AG08396 (cell line): ENCODE results near the gene ACP6.

Source experiments
- DNase-seq: peaks from one replicate; pipeline ENCODE4 v3.0.0; 2012; ENCODE audit warnings: low spot score, mixed read lengths

Gene ACP6

GRCh38 chr1:147651466-147651865 is 18.9 kb downstream of the ACP6 start:
- DNase-seq = no peak

GRCh38 chr1:147648933-147649332 is 21.4 kb downstream of the ACP6 start:
- no peak for DNase-seq

- DNase-seq = no peak
Measured at GRCh38 chr1:147647796-147648633, 22.3 kb downstream of the ACP6 start.

- DNase-seq = no peak
Measured at GRCh38 chr1:147643974-147644373, 26.4 kb downstream of the ACP6 start.

DNA sequence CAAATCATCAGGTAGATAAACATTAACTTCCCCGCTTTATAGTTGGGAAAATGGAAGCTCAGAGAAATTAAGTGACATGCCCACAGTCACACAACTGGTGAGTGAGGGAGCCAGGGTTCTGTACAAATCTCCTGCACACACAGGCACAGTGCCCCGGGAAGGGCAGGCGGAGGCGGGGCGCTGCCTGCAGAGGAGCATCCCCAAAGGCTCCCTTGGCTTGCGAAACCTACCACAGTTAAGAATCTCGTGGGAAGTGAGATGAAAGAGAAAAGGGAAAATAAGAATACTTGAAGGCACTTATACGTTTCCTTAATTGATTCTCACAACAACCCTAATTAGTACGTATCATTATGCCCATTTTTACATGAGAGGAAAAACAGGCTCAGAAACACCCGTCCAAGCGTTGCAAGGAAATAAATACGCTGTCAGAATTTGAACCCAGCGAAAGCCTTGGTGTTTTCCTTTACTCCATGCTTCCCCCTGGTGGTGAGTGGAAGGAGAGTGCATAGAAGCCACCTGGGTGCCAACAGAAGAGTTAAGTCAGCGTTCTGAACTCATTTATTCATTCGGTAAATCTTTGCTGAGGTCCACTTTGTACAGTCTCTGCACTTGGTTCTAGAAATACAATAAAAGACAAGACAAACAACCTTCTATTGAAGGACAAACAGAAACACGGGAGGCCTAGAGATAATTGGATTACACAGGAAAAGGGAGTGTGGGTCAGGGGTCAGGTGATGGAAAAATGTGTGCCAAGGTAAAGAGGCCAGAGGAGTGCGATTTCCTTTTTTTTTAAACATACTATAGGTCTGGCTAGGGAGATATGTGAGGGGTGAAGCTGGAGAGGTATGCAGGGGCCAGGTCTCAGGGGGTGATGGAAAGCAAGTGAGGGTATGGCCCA is 28.4 kb downstream of the ACP6 start:
- DNase-seq = peak; percentile 43

DNA sequence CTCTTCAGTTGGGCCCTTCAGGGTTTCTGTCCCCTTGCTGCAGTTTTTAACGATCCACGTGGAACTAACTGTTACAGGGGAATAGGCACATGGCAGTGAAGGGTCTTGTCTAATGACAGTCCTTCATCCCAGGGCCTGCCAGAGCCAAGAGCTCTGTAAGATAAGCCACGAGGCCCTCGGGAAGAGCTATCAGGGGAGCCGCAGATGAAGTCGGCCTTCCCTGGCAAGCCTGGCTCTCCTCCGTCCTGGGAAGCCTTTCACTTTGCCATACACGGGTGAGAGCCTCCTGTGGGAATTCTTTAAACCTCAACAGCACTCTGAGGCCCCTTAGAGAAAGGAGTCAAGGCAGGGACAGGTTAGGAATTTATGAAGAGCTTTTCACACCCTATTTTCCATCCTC is 29.0 kb downstream of the ACP6 start:
- no peak for DNase-seq

GRCh38 chr1:147640553-147641165 is 29.7 kb downstream of the ACP6 start:
- peak; percentile 87 for DNase-seq

DNA sequence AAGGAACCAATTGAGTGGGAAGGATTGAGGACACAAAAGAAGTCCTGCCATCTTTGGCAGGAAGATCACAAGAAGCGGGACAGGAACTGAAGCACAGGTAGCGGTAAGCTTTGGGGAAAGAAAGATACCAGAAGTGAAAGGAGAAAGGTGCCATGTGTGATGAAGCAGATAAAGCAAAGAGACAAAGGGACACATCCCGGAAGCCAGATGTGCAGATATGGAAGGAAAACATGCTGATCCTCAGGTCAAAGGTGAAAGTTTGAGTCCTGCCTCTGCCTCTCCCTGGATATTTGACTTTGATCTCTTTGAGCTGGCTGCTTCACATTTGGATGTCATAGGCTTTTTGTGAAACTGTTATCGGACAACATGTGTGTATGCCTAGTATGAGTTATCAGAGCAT is 34.0 kb downstream of the ACP6 start:
- no peak for DNase-seq

GRCh38 chr1:147635342-147635741 is 35.0 kb downstream of the ACP6 start:
- DNase-seq = no peak

GRCh38 chr1:147634645-147635044 is 35.7 kb downstream of the ACP6 start:
- DNase-seq = no peak

GRCh38 chr1:147633759-147634158 is 36.6 kb downstream of the ACP6 start:
- DNase-seq = no peak

- DNase-seq = no peak
Measured at GRCh38 chr1:147631839-147632238, 38.5 kb downstream of the ACP6 start.

GRCh38 chr1:147630447-147630846 is 39.9 kb downstream of the ACP6 start:
- no peak for DNase-seq

DNA sequence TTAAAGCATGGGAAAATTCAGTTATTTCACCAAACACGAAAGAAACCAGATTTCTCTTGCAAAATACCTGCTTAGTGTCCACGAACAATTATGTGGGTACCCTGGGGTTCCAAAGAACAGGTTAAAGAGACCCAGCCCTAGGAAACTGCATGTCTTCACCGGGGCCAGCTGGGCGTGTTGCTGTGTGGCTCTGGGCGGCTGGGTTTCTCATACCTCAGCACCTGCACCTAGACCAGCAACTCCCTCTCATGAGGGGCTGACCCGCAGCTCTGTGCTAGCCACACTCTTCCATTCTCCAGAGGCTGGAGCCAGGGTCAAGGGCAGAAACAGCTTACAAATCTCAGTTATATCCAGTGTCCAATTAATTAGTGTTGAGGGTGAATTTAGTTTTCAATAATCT is 40.3 kb downstream of the ACP6 start:
- DNase-seq = no peak

GRCh38 chr1:147628441-147628840 is 41.9 kb downstream of the ACP6 start:
- no peak for DNase-seq

DNA sequence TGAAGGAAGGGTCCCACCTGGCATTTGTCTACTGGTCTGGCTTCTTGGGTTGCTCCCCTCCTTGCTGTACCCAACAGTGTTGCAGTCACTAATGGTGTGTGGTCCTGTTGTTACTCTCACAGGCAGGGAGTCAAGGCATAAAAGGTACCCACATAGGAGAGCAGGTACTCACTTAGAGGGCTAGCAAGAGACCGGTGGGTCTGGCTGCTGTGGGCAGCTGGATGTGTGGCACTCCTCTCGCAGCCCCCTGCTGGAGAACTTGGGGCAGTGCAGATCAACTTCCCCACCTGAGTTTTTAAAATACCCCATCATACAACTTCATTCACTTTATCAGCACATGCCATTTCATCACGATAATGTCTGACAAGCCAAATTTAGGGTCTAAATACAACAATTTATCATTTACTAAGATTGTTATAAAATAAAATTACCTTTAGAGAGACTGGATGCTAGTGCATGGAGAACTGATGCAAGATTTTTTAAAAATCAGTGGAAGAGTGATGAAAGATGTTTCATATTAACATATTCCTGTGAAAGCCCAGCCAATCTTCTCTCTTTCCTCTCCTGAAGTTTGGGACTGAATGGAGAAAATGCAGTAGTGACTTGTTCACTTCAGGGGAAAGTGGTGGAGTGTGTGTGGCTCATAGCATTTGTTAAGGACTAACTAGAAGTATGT is 42.8 kb downstream of the ACP6 start:
- DNase-seq = peak; percentile 77

DNA sequence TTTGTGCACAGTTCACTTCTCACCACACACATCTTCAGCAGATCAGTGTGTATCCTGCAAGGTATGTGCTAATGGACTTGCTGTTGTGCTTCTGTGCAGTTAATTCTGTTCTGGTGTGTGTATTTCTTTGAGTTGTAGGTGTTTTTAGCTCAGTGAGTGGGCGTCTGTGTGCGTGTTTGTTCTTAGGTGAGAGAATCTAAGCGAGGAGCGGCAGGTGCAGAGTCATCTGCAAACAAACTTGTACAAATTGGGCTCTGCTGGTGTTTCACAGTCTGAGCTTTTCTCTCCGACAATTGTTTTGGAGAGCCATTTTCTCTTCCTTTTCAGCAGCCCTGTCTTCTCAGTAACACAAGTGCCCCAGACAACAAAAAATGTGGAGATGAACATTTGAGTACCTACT is 43.6 kb downstream of the ACP6 start:
- no peak for DNase-seq

- DNase-seq = no peak
Measured at GRCh38 chr1:147626291-147626690, 44.0 kb downstream of the ACP6 start.

DNA sequence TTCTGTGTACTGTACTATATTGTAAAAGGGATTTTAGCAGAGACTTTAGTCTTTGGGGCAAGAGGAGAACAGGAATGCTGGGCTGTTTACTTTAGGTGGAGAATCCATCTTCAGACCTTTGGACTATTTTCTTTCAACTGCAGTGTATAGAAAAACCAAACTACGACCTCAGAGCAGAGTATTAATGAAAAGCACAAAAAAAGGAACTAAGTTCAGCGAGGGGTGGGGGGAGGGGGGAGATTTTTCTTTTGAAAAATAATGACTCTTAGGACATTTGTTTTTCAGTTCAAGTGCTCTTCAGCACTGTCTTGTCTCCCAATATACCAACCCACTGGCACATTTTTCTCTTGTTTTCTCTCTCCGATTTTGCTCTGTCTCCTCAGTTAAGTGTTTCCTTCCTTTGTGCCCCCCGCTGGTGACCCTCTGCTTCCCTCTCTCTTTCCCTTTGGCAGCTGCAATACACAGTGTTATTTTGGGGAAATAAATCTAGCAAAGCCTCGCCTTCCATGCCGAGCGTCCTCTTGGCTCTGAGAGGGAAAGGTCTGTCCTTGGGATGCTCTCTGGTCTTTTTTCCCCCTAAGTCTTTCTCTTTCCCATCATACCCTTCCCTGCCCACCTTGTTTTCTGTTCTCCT is 44.8 kb downstream of the ACP6 start:
- DNase-seq = no peak

DNA sequence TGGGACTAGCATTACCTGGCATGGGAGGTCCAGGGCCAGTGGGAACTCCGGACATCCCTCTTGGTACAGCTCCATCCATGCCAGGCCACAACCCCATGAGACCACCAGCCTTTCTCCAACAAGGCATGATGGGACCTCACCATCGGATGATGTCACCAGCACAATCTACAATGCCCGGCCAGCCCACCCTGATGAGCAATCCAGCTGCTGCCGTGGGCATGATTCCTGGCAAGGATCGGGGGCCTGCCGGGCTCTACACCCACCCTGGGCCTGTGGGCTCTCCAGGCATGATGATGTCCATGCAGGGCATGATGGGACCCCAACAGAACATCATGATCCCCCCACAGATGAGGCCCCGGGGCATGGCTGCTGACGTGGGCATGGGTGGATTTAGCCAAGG is 45.8 kb downstream of the ACP6 start:
- DNase-seq = no peak

DNA sequence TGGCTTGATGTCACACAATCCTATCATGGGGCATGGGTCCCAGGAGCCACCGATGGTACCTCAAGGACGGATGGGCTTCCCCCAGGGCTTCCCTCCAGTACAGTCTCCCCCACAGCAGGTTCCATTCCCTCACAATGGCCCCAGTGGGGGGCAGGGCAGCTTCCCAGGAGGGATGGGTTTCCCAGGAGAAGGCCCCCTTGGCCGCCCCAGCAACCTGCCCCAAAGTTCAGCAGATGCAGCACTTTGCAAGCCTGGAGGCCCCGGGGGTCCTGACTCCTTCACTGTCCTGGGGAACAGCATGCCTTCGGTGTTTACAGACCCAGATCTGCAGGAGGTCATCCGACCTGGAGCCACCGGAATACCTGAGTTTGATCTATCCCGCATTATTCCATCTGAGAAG is 46.3 kb downstream of the ACP6 start:
- no peak for DNase-seq

DNA sequence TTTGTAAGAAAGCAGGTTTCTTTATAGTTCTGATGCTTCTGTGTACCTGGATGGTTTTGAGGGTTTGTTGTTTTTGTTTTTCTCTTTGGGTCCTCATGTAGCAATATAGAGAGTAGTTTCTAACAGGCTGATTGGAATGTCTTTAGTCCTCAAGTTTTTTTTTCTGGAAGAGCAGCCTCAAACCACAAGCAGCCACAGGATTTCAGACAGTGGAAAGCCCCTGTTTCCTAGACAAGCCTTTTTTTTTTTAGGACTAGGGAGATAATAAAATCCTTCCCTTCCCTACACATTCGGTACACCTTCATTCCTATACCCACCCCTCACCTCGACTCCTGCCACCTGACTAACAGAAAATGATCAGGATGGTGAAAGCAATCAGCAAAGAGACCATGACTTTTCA is 47.6 kb downstream of the ACP6 start:
- DNase-seq = no peak
